ENCODE measurements around the gene NTN3. TPM values are rescaled to one million over a fixed set of nuclear protein-coding genes. Genes with fewer than 3 reads are reported as not detected.
A peak's percentile ranks its signal among the peaks of the same experiment; 100 is the strongest.

Gene NTN3
- total RNA-seq, 1 donor from 2014 or later = 0.19 TPM

DNA sequence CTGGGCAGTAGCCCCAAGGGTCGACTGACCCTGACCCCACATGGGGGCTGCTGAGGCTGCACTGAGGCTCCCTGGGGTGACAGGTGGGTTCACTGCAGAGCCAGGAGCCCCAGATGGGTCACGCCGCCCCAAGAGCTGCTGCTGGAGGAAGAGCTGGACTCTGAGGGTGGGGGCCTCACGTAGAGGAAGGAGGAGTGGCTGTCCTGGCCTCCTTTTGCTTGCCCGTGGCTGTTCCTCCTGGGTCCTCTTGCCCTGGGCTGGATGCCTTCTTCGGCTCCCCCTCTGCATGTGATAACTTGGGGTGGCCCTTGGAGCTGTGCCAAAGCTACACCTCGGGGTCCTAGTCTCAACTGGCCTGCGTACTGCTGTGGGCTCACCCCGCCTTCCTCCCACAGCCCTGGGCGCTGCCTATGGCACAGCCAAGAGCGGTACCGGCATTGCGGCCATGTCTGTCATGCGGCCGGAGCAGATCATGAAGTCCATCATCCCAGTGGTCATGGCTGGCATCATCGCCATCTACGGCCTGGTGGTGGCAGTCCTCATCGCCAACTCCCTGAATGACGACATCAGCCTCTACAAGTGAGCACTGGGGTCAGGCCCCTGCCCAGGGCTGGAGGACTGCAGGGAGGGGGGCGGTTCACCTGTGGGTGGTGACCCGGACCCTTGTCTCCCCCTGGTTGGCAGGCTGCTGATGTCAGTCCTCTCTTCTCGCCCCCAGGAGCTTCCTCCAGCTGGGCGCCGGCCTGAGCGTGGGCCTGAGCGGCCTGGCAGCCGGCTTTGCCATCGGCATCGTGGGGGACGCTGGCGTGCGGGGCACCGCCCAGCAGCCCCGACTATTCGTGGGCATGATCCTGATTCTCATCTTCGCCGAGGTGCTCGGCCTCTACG, 48.0 kb downstream of the NTN3 start:
- DNase-seq = peak; percentile 51
- intact Hi-C loops (cut with DNase I) = no loop called here
- ATAC-seq (ENCODE audit: poor library complexity) = no peak

DNA sequence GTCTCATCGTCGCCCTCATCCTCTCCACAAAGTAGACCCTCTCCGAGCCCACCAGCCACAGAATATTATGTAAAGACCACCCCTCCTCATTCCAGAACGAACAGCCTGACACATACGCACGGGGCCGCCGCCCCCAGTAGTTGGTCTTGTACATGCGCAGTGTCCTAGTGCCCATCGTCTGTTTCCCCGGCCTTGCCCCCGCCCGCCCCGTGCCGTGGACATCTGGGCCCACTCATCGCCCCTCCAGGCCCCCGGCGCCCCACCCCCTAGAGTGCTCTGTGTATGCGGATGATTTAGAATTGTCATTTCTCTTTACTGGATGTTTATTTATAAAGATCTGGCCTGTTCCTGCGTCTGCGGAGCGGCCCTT, 48.6 kb downstream of the NTN3 start:
- DNase-seq = no peak
- no peak for ATAC-seq (ENCODE audit: poor library complexity)
- intact Hi-C loops (cut with DNase I) = no loop called here

- peak; percentile 80 for ATAC-seq (ENCODE audit: poor library complexity)
- intact Hi-C loops (cut with DNase I) = no loop called here
- DNase-seq = peak; percentile 96
These were observed 49.1 kb downstream of the NTN3 start, which contains the start of gene AMDHD2 for GRCh38 chr16:2520097-2520783. Gene AMDHD2 (plus strand): TSS chr16:2520371. CDS start chr16:2520459, 88 bp downstream.

- ATAC-seq (ENCODE audit: poor library complexity) = no peak
- intact Hi-C loops (cut with DNase I) = no loop called here
- DNase-seq = peak; percentile 51
These were observed 49.9 kb downstream of the NTN3 start for GRCh38 chr16:2520784-2521531.

Small RNA genes within 50 kb of the gene (microRNA-seq; reads per million reads assigned to microRNA genes)
- gene MIR6767 (not detected), gene MIR6768 (not detected)

Other genes starting within 250 kb of the NTN3 start
- gene E4F1, start 247.7 kb upstream of the NTN3 start, total RNA-seq = 13.6 TPM
- gene DNASE1L2, start 234.9 kb upstream of the NTN3 start, total RNA-seq = 0.35 TPM
- 215 TPM for gene ECI1, start 219.7 kb upstream of the NTN3 start, total RNA-seq
- gene RNPS1, start 203.2 kb upstream of the NTN3 start, total RNA-seq = 109 TPM
- 6.0 TPM for gene ABCA3, start 130.6 kb upstream of the NTN3 start, total RNA-seq
- gene CCNF, start 41.9 kb upstream of the NTN3 start, total RNA-seq = 1.4 TPM
- 1.0 TPM for gene TEDC2, start 11.2 kb upstream of the NTN3 start, total RNA-seq
- 11.8 TPM for gene TBC1D24, start 3.8 kb downstream of the NTN3 start, total RNA-seq
- gene ATP6V0C, start 42.7 kb downstream of the NTN3 start, total RNA-seq = 129 TPM
- gene AMDHD2, start 49.1 kb downstream of the NTN3 start, total RNA-seq = 13.4 TPM
- not detected for gene CEMP1, start 60.1 kb downstream of the NTN3 start, total RNA-seq
- 38.5 TPM for gene PDPK1, start 66.7 kb downstream of the NTN3 start, total RNA-seq
- gene KCTD5, start 211.2 kb downstream of the NTN3 start, total RNA-seq = 9.8 TPM
- gene PRSS27, start 248.9 kb downstream of the NTN3 start, total RNA-seq = 0.30 TPM